Esophagus squamous epithelium (tissue), 5 donors: ENCODE measurements around the gene HPN. TPM values are rescaled to one million over a fixed set of nuclear protein-coding genes. Genes with fewer than 3 reads are reported as not detected.
"Not testable (repeated sequence)": the region's sequence is repeated elsewhere in the genome, so short reads cannot be mapped to it uniquely, and the experiment has no call there.

Experiments used
- DNase-seq: peaks from one replicate; lab custom pipeline; 2025; lab: John Stamatoyannopoulos, UW
- H3K27ac ChIP-seq, 4 donors: fragments of 200-600 bp; sonication (generic); one replicate each; pipeline ENCODE4 v1.5.1; 2016 to 2019; ENCODE audit warnings: mild to moderate bottlenecking in 1 of 4
- H3K27me3 ChIP-seq, 4 donors: fragments of 200-600 bp; sonication (generic); 1 replicate in 3 of 4; 2 replicates in 1 of 4; pipeline versions ENCODE4 v1.5.1 to v1.6.0; 2017 to 2021; ENCODE audit warnings: antibody characterized with exemption in 1 of 4
- H3K36me3 ChIP-seq, 3 donors: fragments of 200-600 bp; sonication (generic); one replicate each; pipeline ENCODE4 v1.5.1; 2016 to 2019
- H3K4me1 ChIP-seq, 3 donors: fragments of 200-600 bp; sonication (generic); one replicate each; pipeline ENCODE4 v1.5.1; 2017 to 2019
- H3K4me3 ChIP-seq, 4 donors: fragments of 200-600 bp; sonication (generic); 1 replicate in 3 of 4; 2 replicates in 1 of 4; pipeline ENCODE4 v1.5.1; 2016 to 2019; ENCODE audit warnings: mild to moderate bottlenecking in 2 of 4, moderate library complexity in 1 of 4
- H3K9me3 ChIP-seq, 3 donors: fragments of 200-600 bp; sonication (generic); one replicate each; pipeline ENCODE4 v1.5.1; 2016 to 2019
- CTCF ChIP-seq, 6 experiments: fragments of 450-650 bp in 4 of 6; fragments of 200-600 bp in 2 of 6; sonication (generic) in 2 of 6; IDR thresholded peaks; one replicate each; pipeline ENCODE4 v1.5.1; 2016 to 2019; ENCODE audit warnings: antibody characterized with exemption in 6 of 6, mild to moderate bottlenecking in 4 of 6, moderate library complexity in 4 of 6
- POLR2A ChIP-seq, 4 donors: fragments of 450-650 bp; IDR thresholded peaks; one replicate each; pipeline ENCODE4 v1.6.1; 2017; ENCODE audit warnings: antibody characterized with exemption in 4 of 4, mild to moderate bottlenecking in 4 of 4, moderate library complexity in 3 of 4
- WGBS, 2 donors: methylation state at CpG; one replicate each; pipeline ENCODE4 v1.1.5; 2018; 5-methylcytosine and 5-hydroxymethylcytosine counted together
- intact Hi-C: fragments of 100-400 bp; cut with DNase I; formaldehyde crosslinking; loops from one replicate; pipeline ENCODE4 v1.15.0; 2022
- total RNA-seq, 4 donors: library from RNA; depleted of rRNA; stranded (reverse); fragments of >200 nt; gene quantifications; one replicate each; pipeline ENCODE4 v1.1.0, GENCODE V29; 2016
- donor health status: DM: yes; HTN: yes; CAD: no.

HPN gene
- total RNA-seq, 4 donors from 2014 or later = 0.19 to 0.47 TPM; not detected in 2

- H3K4me1 ChIP-seq = peaks cover 5 to 93% (median 47%) of the 10 kb centered on the region in 3 donors
These were observed 40.6 kb upstream of the HPN start for GRCh38 chr19:35000647-35001501.

GRCh38 chr19:35002037-35002535 lies 39.4 kb upstream of the HPN start:
- Histone ChIP-seq H3K4me1 (peaks cover 5 to 93% (median 47%) of the 10 kb centered on the region in 3 donors), H3K4me3 (peak overlapping the region in 2 of 4 donors; percentile 87 to 98), H3K27me3 (peaks cover 0 to 8% (median 0%) of the 10 kb centered on the region in 4 donors), H3K36me3 (peaks cover 0 to 9% (median 0%) of the 10 kb centered on the region in 3 donors), H3K27ac (peak overlapping the region in 3 of 4 donors; percentile 34 to 98 (median 96)), H3K9me3 (no peaks in the 10 kb centered on the region)
- intact Hi-C loops = no loop called here
- 87 to 90% methylated on average over 11 of the region's 11 CpGs for WGBS, 2 donors
- DNase-seq = no peak
- TF ChIP-seq POLR2A (IDR thresholded peaks at IDR 0.05) = no peak
- no peak for TF ChIP-seq CTCF (IDR thresholded peaks at IDR 0.05)

More at GRCh38 chr19:35000647-35001501, 40.6 kb upstream of the HPN start:
- Histone ChIP-seq H3K36me3 (peaks cover 0 to 7% (median 0%) of the 10 kb centered on the region in 3 donors), H3K27ac (peak overlapping the region; percentile 87 to 98 (median 96)), H3K9me3 (no peaks in the 10 kb centered on the region), H3K27me3 (peaks cover 0 to 8% (median 0%) of the 10 kb centered on the region in 4 donors), H3K4me3 (peak overlapping the region; percentile 56 to 98 (median 78))
- no peak for DNase-seq
- intact Hi-C loops = no loop called here
- WGBS, 2 donors = 8 to 17% methylated on average over 4 to 5 of the region's 46 CpGs
- TF ChIP-seq POLR2A (IDR thresholded peaks at IDR 0.05) = no peak
- no peak for TF ChIP-seq CTCF (IDR thresholded peaks at IDR 0.05)

GRCh38 chr19:35004517-35005255 lies 36.8 kb upstream of the HPN start:
- intact Hi-C loops = no loop called here
- Histone ChIP-seq H3K4me1 (peaks cover 5 to 87% (median 32%) of the 10 kb centered on the region in 3 donors), H3K27me3 (peaks cover 0 to 8% (median 0%) of the 10 kb centered on the region in 4 donors), H3K27ac (peak overlapping the region in 1 of 4 donors; percentile 64), H3K4me3 (no peak overlapping the region), H3K36me3 (peaks cover 0 to 17% (median 8%) of the 10 kb centered on the region in 3 donors), H3K9me3 (no peaks in the 10 kb centered on the region)
- 84 to 88% methylated on average over 9 to 14 of the region's 18 CpGs for WGBS, 2 donors
- TF ChIP-seq CTCF (IDR thresholded peaks at IDR 0.05) = no peak
- TF ChIP-seq POLR2A (IDR thresholded peaks at IDR 0.05) = no peak
- DNase-seq = no peak

- H3K27ac ChIP-seq = peak overlapping the region in 3 of 4 donors; percentile 39 to 64 (median 58)
- no peak overlapping the region for H3K4me3 ChIP-seq
- peaks cover 4 to 24% (median 14%) of the 10 kb centered on the region in 3 donors for H3K36me3 ChIP-seq
- WGBS, 2 donors = 85 to 86% methylated on average over 8 to 9 of the region's 11 CpGs
- intact Hi-C loops = no loop called here
- peaks cover 0 to 4% (median 0%) of the 10 kb centered on the region in 4 donors for H3K27me3 ChIP-seq
- no peak for TF ChIP-seq CTCF (IDR thresholded peaks at IDR 0.05)
- no peak for TF ChIP-seq POLR2A (IDR thresholded peaks at IDR 0.05)
- no peaks in the 10 kb centered on the region for H3K9me3 ChIP-seq
- H3K4me1 ChIP-seq = peaks cover 5 to 81% (median 32%) of the 10 kb centered on the region in 3 donors
- no peak for DNase-seq
These were observed 36.1 kb upstream of the HPN start for GRCh38 chr19:35005256-35005977.

- Histone ChIP-seq H3K27ac (peak overlapping the region in 3 of 4 donors; percentile 39 to 64 (median 58)), H3K4me1 (peaks cover 0 to 76% (median 30%) of the 10 kb centered on the region in 3 donors), H3K36me3 (peaks cover 4 to 30% (median 18%) of the 10 kb centered on the region in 3 donors)
- H3K9me3 ChIP-seq, intact Hi-C loops, H3K4me3 ChIP-seq, H3K27me3 ChIP-seq, DNase-seq: not testable (repeated sequence)
- 88 to 92% methylated on average over 6 of the region's 6 CpGs for WGBS, 2 donors
These were observed 35.5 kb upstream of the HPN start for GRCh38 chr19:35006007-35006341.
